SK-N-SH (cell line): Measurements from ENCODE around the gene CACNA1A. TPM values are rescaled to one million over a fixed set of nuclear protein-coding genes. Genes with fewer than 3 reads are reported as not detected.

ENCODE experiments used
- CTCF ChIA-PET: fragments of 300-600, 350-600 bp; formaldehyde crosslinking; extraction: SDS; loops from one replicate; lab custom pipeline; 2021; lab: Yijun Ruan, JAX
- POLR2A ChIA-PET: fragments of 350-600 bp; sonication (Branson Sonifier 250); formaldehyde crosslinking; extraction: SDS; loops from one replicate; lab custom pipeline; 2020; ENCODE audit warnings: antibody characterized with exemption, inconsistent platforms; lab: Yijun Ruan, JAX
- DNase-seq: peaks from one replicate; pipeline ENCODE4 v3.0.0; 2012
- H2AFZ ChIP-seq: fragments of 200-600 bp; sonication (generic); 2 replicates; pipeline ENCODE4 v1.8.1; 2016; ENCODE audit warnings: antibody characterized with exemption, mild to moderate bottlenecking, low read depth
- H3F3A ChIP-seq: fragments of 200-600 bp; sonication (generic); replicated peaks from 2 replicates; pipeline ENCODE3; 2016; ENCODE audit warnings: antibody characterized with exemption, mild to moderate bottlenecking; ENCODE audit not compliant: insufficient read depth
- H3K27ac ChIP-seq, 2 experiments: fragments of 200-500 bp in 1 of 2; fragments of 200-600 bp in 1 of 2; sonication (Bioruptor generic) in 1 of 2; sonication (generic), shearing (Covaris generic) in 1 of 2; 2 replicates each; pipeline versions ENCODE4 v1.5.1 to v1.6.1; 2014 to 2016; ENCODE audit warnings: low read depth in 2 of 2, inconsistent platforms in 1 of 2, low read length in 1 of 2, mild to moderate bottlenecking in 1 of 2, mixed read lengths in 1 of 2
- H3K27me3 ChIP-seq: fragments of 200-600 bp; sonication (generic), shearing (Covaris generic); 2 replicates; pipeline ENCODE4 v1.6.1; 2016; ENCODE audit warnings: mixed run types; ENCODE audit not compliant: insufficient read depth
- H3K36me3 ChIP-seq, 2 experiments: fragments of 200-500 bp in 1 of 2; fragments of 200-600 bp in 1 of 2; sonication (Bioruptor generic) in 1 of 2; sonication (generic) in 1 of 2; replicated peaks in 1 of 2; 2 replicates each; pipeline versions ENCODE3 to v1.5.1; 2014 to 2016; ENCODE audit warnings: low read length in 1 of 2, mild to moderate bottlenecking in 1 of 2; ENCODE audit not compliant: insufficient read depth in 2 of 2, control insufficient read depth in 1 of 2
- H3K4me1 ChIP-seq, 2 experiments: fragments of 200-500 bp in 1 of 2; fragments of 200-600 bp in 1 of 2; sonication (Bioruptor generic) in 1 of 2; sonication (generic), shearing (Covaris generic) in 1 of 2; 2 replicates each; pipeline versions ENCODE4 v1.5.1 to v1.6.1; 2014 to 2016; ENCODE audit warnings: low read depth in 1 of 2, low read length in 1 of 2, mixed run types in 1 of 2; ENCODE audit not compliant: insufficient read depth in 2 of 2, control insufficient read depth in 1 of 2
- H3K4me2 ChIP-seq: fragments of 200-600 bp; sonication (generic), shearing (Covaris generic); 2 replicates; pipeline ENCODE4 v1.6.1; 2017; ENCODE audit warnings: mixed run types
- H3K4me3 ChIP-seq, 2 experiments: fragments of 200-500 bp in 1 of 2; fragments of 200-600 bp in 1 of 2; sonication (Bioruptor generic) in 1 of 2; sonication (generic), shearing (Covaris generic) in 1 of 2; 2 replicates each; pipeline versions ENCODE4 v1.5.1 to v1.8.1; 2014 to 2016; ENCODE audit warnings: low read depth in 2 of 2, inconsistent platforms in 1 of 2, low read length in 1 of 2, mild to moderate bottlenecking in 1 of 2, mixed read lengths in 1 of 2, moderate library complexity in 1 of 2
- H3K79me2 ChIP-seq: fragments of 200-600 bp; sonication (generic); 2 replicates; pipeline ENCODE4 v1.8.1; 2017; ENCODE audit warnings: mild to moderate bottlenecking; ENCODE audit not compliant: insufficient read depth
- H3K9ac ChIP-seq: fragments of 200-600 bp; sonication (generic); 2 replicates; pipeline ENCODE4 v1.6.1; 2017; ENCODE audit warnings: mixed run types
- H3K9me2 ChIP-seq: fragments of 200-600 bp; sonication (generic); 2 replicates; pipeline ENCODE4 v1.6.1; 2017; ENCODE audit warnings: mixed run types
- H3K9me3 ChIP-seq: fragments of 200-600 bp; sonication (generic); 2 replicates; pipeline ENCODE4 v1.6.1; 2017; ENCODE audit warnings: mixed run types, mild to moderate bottlenecking, moderate library complexity
- H4K20me1 ChIP-seq: fragments of 200-600 bp; sonication (generic); 2 replicates; pipeline ENCODE4 v1.6.1; 2017; ENCODE audit warnings: mild to moderate bottlenecking, mixed run types; ENCODE audit not compliant: insufficient read depth
- ELF1 ChIP-seq: IDR thresholded peaks from 2 replicates; pipeline ENCODE4 v1.4.0; 2012
- EP300 ChIP-seq, 2 experiments: IDR thresholded peaks; 2 replicates each; pipeline versions ENCODE4 v1.4.0 to v1.6.1; 2012; ENCODE audit warnings: borderline replicate concordance in 1 of 2, low read depth in 1 of 2, low read length in 1 of 2
- EZH2phosphoT487 ChIP-seq: fragments of 200-600 bp; sonication (generic); IDR thresholded peaks from 2 replicates; pipeline ENCODE4 v1.6.1; 2017; ENCODE audit warnings: low read depth, mixed run types, mild to moderate bottlenecking, antibody characterized with exemption, moderate library complexity, borderline replicate concordance
- FOSL2 ChIP-seq: IDR thresholded peaks from 2 replicates; pipeline ENCODE4 v1.4.0; 2012; ENCODE audit warnings: low read depth, mild to moderate bottlenecking, moderate library complexity, borderline replicate concordance
- FOXJ3 ChIP-seq: sonication (generic); formaldehyde crosslinking; IDR thresholded peaks from 2 replicates; pipeline ENCODE4 v1.5.1; 2020; ENCODE audit warnings: mild to moderate bottlenecking, missing genetic modification reagents
- FOXM1 ChIP-seq: IDR thresholded peaks from 2 replicates; pipeline ENCODE4 v1.4.0; 2012; ENCODE audit warnings: low read depth, mild to moderate bottlenecking
- GATA2 ChIP-seq: sonication (generic); formaldehyde crosslinking; IDR thresholded peaks from 2 replicates; pipeline ENCODE4 v1.5.0; 2020; ENCODE audit warnings: mild to moderate bottlenecking, missing genetic modification reagents
- MEF2A ChIP-seq: IDR thresholded peaks from 2 replicates; pipeline ENCODE4 v1.4.0; 2012; ENCODE audit warnings: low read depth, borderline replicate concordance
- NFIC ChIP-seq: IDR thresholded peaks from 2 replicates; pipeline ENCODE4 v1.4.0; 2012; ENCODE audit warnings: borderline replicate concordance
- POLR2AphosphoS5 ChIP-seq: IDR thresholded peaks from 2 replicates; pipeline ENCODE4 v1.6.1; 2012; ENCODE audit warnings: low read depth, low read length
- RAD21 ChIP-seq: IDR thresholded peaks from 2 replicates; pipeline ENCODE4 v1.6.1; 2012; ENCODE audit warnings: mild to moderate bottlenecking, low read length
- RFX5 ChIP-seq: IDR thresholded peaks from 2 replicates; pipeline ENCODE4 v1.6.1; 2012; ENCODE audit warnings: mild to moderate bottlenecking, improper control_type of control experiment, low read length
- SIN3A ChIP-seq: IDR thresholded peaks from 2 replicates; pipeline ENCODE4 v1.6.1; 2012; ENCODE audit warnings: low read depth, mild to moderate bottlenecking, low read length, moderate library complexity, borderline replicate concordance
- TCF12 ChIP-seq: IDR thresholded peaks from 2 replicates; pipeline ENCODE4 v1.4.0; 2012
- TEAD4 ChIP-seq: IDR thresholded peaks from 2 replicates; pipeline ENCODE4 v1.4.0; 2012; ENCODE audit warnings: mild to moderate bottlenecking, borderline replicate concordance; ENCODE audit not compliant: insufficient read depth
- WGBS: methylation state at CpG from one replicate; pipeline ENCODE4 v1.1.6; 2017; ENCODE audit warnings: low lambda C conversion rate; 5-methylcytosine and 5-hydroxymethylcytosine counted together
- polyA plus RNA-seq, 3 experiments: library from polyadenylated mRNA; depleted of rRNA; stranded (reverse); fragments of >200 nt; gene quantifications; 2 replicates each; pipeline ENCODE4 v1.2.3, GENCODE V29; 2012
- TF ChIP-seq, protein P1 (sequence below): IDR thresholded peaks from 2 replicates; pipeline ENCODE4 v1.4.0; 2012; ENCODE audit warnings: low read depth, borderline replicate concordance
- TF ChIP-seq, protein P2 (sequence below): IDR thresholded peaks from 2 replicates; pipeline ENCODE4 v1.4.0; 2012; ENCODE audit warnings: low read depth, borderline replicate concordance
- TF ChIP-seq, protein P3 (sequence below): IDR thresholded peaks from 2 replicates; pipeline ENCODE4; 2012
- TF ChIP-seq, protein P4 (sequence below): fragments of 150-350 bp; IDR thresholded peaks from 2 replicates; pipeline ENCODE4 v1.6.1; 2017; ENCODE audit warnings: antibody characterized with exemption, low read length, low read depth, borderline replicate concordance

The CACNA1A gene
- polyA plus RNA-seq, 1 of the 3 experiments (the other 2 are of a cell fraction) = 1.3 TPM

DNA sequence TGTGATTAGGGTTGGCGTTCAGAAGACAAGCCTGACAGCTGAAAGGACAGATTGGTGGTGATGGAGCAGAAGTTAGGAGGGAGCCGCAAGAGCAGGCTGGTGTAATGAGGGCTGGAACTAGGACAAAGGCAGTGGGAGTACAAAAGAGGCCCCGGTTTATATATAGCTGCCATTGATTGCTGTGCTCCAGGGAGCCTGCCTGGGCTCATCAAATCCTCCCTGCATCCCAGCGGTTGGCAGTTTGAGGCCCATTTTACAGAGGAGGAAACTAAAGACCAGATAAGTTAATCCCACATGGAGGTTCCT lies 123.7 kb downstream of the CACNA1A start:
- DNase-seq = no peak
- Histone ChIP-seq H3K9ac (no peak overlapping the region), H3K79me2 (no peaks in the 10 kb centered on the region), H3K9me3 (no peaks in the 10 kb centered on the region), H3K4me2 (no peak overlapping the region), H3K27me3 (peaks cover 58% of the 10 kb centered on the region), H3K36me3 (no peaks in the 10 kb centered on the region), H3K9me2 (no peaks in the 10 kb centered on the region), H4K20me1 (no peaks in the 10 kb centered on the region), H3F3A (no peaks in the 10 kb centered on the region), H3K4me1 (no peaks in the 10 kb centered on the region), H3K27ac (no peak overlapping the region), H2AFZ (no peak overlapping the region), H3K4me3 (no peak overlapping the region)
- WGBS = 9% methylated on average over 4 of the region's 4 CpGs
- POLR2A ChIA-PET = no interaction called here
- TF ChIP-seq NFIC (no peak), SIN3A (no peak), RFX5 (no peak), FOXM1 (no peak), EP300 (IDR thresholded peaks at IDR 0.05; ENCODE audit: borderline replicate concordance in 1 of 2, low read depth in 1 of 2, low read length in 1 of 2) (no peak), POLR2AphosphoS5 (no peak), TCF12 (no peak), FOSL2 (no peak), MEF2A (no peak), ELF1 (no peak), GATA2 (no peak), FOXJ3 (CRISPR knock-in tag) (no peak), RAD21 (no peak), EZH2phosphoT487 (no peak), TEAD4 (no peak)
- TF ChIP-seq, protein P1, sequence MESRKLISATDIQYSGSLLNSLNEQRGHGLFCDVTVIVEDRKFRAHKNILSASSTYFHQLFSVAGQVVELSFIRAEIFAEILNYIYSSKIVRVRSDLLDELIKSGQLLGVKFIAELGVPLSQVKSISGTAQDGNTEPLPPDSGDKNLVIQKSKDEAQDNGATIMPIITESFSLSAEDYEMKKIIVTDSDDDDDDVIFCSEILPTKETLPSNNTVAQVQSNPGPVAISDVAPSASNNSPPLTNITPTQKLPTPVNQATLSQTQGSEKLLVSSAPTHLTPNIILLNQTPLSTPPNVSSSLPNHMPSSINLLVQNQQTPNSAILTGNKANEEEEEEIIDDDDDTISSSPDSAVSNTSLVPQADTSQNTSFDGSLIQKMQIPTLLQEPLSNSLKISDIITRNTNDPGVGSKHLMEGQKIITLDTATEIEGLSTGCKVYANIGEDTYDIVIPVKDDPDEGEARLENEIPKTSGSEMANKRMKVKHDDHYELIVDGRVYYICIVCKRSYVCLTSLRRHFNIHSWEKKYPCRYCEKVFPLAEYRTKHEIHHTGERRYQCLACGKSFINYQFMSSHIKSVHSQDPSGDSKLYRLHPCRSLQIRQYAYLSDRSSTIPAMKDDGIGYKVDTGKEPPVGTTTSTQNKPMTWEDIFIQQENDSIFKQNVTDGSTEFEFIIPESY = no peak
- TF ChIP-seq, protein P2, sequence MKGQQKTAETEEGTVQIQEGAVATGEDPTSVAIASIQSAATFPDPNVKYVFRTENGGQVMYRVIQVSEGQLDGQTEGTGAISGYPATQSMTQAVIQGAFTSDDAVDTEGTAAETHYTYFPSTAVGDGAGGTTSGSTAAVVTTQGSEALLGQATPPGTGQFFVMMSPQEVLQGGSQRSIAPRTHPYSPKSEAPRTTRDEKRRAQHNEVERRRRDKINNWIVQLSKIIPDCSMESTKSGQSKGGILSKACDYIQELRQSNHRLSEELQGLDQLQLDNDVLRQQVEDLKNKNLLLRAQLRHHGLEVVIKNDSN = no peak
- TF ChIP-seq, protein P3, sequence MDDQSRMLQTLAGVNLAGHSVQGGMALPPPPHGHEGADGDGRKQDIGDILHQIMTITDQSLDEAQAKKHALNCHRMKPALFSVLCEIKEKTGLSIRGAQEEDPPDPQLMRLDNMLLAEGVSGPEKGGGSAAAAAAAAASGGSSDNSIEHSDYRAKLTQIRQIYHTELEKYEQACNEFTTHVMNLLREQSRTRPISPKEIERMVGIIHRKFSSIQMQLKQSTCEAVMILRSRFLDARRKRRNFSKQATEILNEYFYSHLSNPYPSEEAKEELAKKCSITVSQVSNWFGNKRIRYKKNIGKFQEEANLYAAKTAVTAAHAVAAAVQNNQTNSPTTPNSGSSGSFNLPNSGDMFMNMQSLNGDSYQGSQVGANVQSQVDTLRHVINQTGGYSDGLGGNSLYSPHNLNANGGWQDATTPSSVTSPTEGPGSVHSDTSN = no peak
- TF ChIP-seq, protein P4, sequence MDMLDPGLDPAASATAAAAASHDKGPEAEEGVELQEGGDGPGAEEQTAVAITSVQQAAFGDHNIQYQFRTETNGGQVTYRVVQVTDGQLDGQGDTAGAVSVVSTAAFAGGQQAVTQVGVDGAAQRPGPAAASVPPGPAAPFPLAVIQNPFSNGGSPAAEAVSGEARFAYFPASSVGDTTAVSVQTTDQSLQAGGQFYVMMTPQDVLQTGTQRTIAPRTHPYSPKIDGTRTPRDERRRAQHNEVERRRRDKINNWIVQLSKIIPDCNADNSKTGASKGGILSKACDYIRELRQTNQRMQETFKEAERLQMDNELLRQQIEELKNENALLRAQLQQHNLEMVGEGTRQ = no peak
- CTCF ChIA-PET = no interaction called here
